SK-N-MC (cell line): Measurements from ENCODE around the gene IDUA.

Experiments used
- DNase-seq: peaks from one replicate; pipeline ENCODE4 v3.0.0-alpha.2; 2011; ENCODE audit warnings: low read depth, low spot score
- H3K27ac ChIP-seq: fragments of 200-600 bp; sonication (generic); 2 replicates; pipeline ENCODE4 v1.5.1; 2016; ENCODE audit warnings: mixed run types
- H3K36me3 ChIP-seq: fragments of 200-600 bp; sonication (generic); 2 replicates; pipeline ENCODE4 v1.6.1; 2017; ENCODE audit warnings: antibody characterized with exemption, low read length, mixed read lengths; ENCODE audit not compliant: insufficient read depth
- H3K4me3 ChIP-seq: fragments of 200-600 bp; sonication (generic); 2 replicates; pipeline ENCODE4 v1.5.1; 2016
- H3K9ac ChIP-seq: fragments of 200-600 bp; sonication (generic); 2 replicates; pipeline ENCODE4 v1.8.0; 2017; ENCODE audit warnings: mixed run types, mixed read lengths; ENCODE audit not compliant: insufficient read length
- H3K9me3 ChIP-seq: fragments of 200-600 bp; sonication (generic); 2 replicates; pipeline ENCODE4 v1.6.1; 2017; ENCODE audit warnings: low read depth, mild to moderate bottlenecking, antibody characterized with exemption, low read length, moderate library complexity, mixed read lengths
- EZH2 ChIP-seq: fragments of 200-600 bp; sonication (generic); IDR thresholded peaks from one replicate; pipeline ENCODE4 v1.6.1; 2017; ENCODE audit warnings: antibody characterized with exemption
- FOXP2 ChIP-seq: optimal IDR thresholded peaks from 2 replicates; pipeline ENCODE3; 2011; ENCODE audit warnings: mild to moderate bottlenecking, moderate library complexity; ENCODE audit not compliant: insufficient read depth; ENCODE audit errors: extremely low read length, control extremely low read depth
- POLR2AphosphoS5 ChIP-seq: IDR thresholded peaks from 2 replicates; pipeline ENCODE4 v1.6.1; 2012; ENCODE audit warnings: mild to moderate bottlenecking, low read depth, low read length, borderline replicate concordance

The IDUA gene

GRCh38 chr4:1000686-1001260 is 13.9 kb downstream of the IDUA start:
- no peak overlapping the region for H3K27ac ChIP-seq
- no peak for DNase-seq
- H3K36me3 ChIP-seq: no peaks in the 10 kb centered on the region
- H3K9me3 ChIP-seq: no peaks in the 10 kb centered on the region
- TF ChIP-seq POLR2AphosphoS5: no peak
- TF ChIP-seq FOXP2: no peak
- TF ChIP-seq EZH2: no peak
- no peak overlapping the region for H3K4me3 ChIP-seq
- no peak overlapping the region for H3K9ac ChIP-seq

- TF ChIP-seq POLR2AphosphoS5: no peak
- no peak for TF ChIP-seq FOXP2
- TF ChIP-seq EZH2: no peak
- DNase-seq: no peak
- Histone ChIP-seq H3K27ac (no peak overlapping the region), H3K9me3 (no peaks in the 10 kb centered on the region), H3K36me3 (no peaks in the 10 kb centered on the region), H3K9ac (no peak overlapping the region), H3K4me3 (no peak overlapping the region)
Observed at GRCh38 chr4:1001561-1002130, 14.8 kb downstream of the IDUA start.

GRCh38 chr4:1002131-1002630 is 15.3 kb downstream of the IDUA start:
- Histone ChIP-seq H3K9me3 (no peaks in the 10 kb centered on the region), H3K36me3 (no peaks in the 10 kb centered on the region), H3K9ac (no peak overlapping the region), H3K27ac (no peak overlapping the region), H3K4me3 (no peak overlapping the region)
- TF ChIP-seq POLR2AphosphoS5: no peak
- no peak for TF ChIP-seq FOXP2
- TF ChIP-seq EZH2: no peak
- DNase-seq: no peak

- Histone ChIP-seq H3K36me3 (no peaks in the 10 kb centered on the region), H3K9ac (no peak overlapping the region), H3K4me3 (no peak overlapping the region), H3K27ac (no peak overlapping the region), H3K9me3 (no peaks in the 10 kb centered on the region)
- DNase-seq: no peak
- no peak for TF ChIP-seq EZH2
- no peak for TF ChIP-seq POLR2AphosphoS5
- TF ChIP-seq FOXP2: no peak
Observed at GRCh38 chr4:1002631-1003251, 15.9 kb downstream of the IDUA start.

- no peak for TF ChIP-seq EZH2
- no peak for TF ChIP-seq POLR2AphosphoS5
- TF ChIP-seq FOXP2: no peak
- DNase-seq: no peak
- H3K36me3 ChIP-seq: no peaks in the 10 kb centered on the region
- H3K9me3 ChIP-seq: no peaks in the 10 kb centered on the region
- no peak overlapping the region for H3K4me3 ChIP-seq
- H3K27ac ChIP-seq: no peak overlapping the region
- H3K9ac ChIP-seq: no peak overlapping the region
Observed at GRCh38 chr4:1003271-1004070, 16.6 kb downstream of the IDUA start.

GRCh38 chr4:1004071-1004418 is 17.2 kb downstream of the IDUA start:
- TF ChIP-seq FOXP2 (no peak), EZH2 (no peak), POLR2AphosphoS5 (no peak)
- Histone ChIP-seq H3K36me3 (no peaks in the 10 kb centered on the region), H3K9ac (no peak overlapping the region), H3K27ac (no peak overlapping the region), H3K4me3 (no peak overlapping the region), H3K9me3 (no peaks in the 10 kb centered on the region)
- no peak for DNase-seq

GRCh38 chr4:1004557-1005485 is 18.0 kb downstream of the IDUA start:
- Histone ChIP-seq H3K9ac (no peak overlapping the region), H3K9me3 (no peaks in the 10 kb centered on the region), H3K27ac (no peak overlapping the region), H3K36me3 (no peaks in the 10 kb centered on the region), H3K4me3 (no peak overlapping the region)
- TF ChIP-seq POLR2AphosphoS5 (no peak), EZH2 (no peak), FOXP2 (no peak)
- DNase-seq: no peak

- Histone ChIP-seq H3K27ac (no peak overlapping the region), H3K9ac (no peak overlapping the region), H3K4me3 (no peak overlapping the region), H3K36me3 (no peaks in the 10 kb centered on the region), H3K9me3 (no peaks in the 10 kb centered on the region)
- TF ChIP-seq FOXP2 (no peak), EZH2 (no peak), POLR2AphosphoS5 (no peak)
- DNase-seq: no peak
Observed at GRCh38 chr4:1006856-1007255, 20.0 kb downstream of the IDUA start.
